CD4-positive, alpha-beta memory T cell (primary cell): ENCODE results near the gene NT5DC1. TPM values are rescaled to one million over a fixed set of nuclear protein-coding genes. Genes with fewer than 3 reads are reported as not detected.

Source experiments
- CTCF ChIA-PET: fragments of 350-600 bp; sonication (Branson Sonifier 250); formaldehyde crosslinking; loops from one replicate; lab custom pipeline; 2021; ENCODE audit warnings: inconsistent platforms; ENCODE audit not compliant: partially characterized antibody; lab: Charles Lee
- POLR2A ChIA-PET: fragments of 350-600 bp; sonication (Branson Sonifier 250); formaldehyde crosslinking; loops from one replicate; lab custom pipeline; 2021; ENCODE audit not compliant: partially characterized antibody; lab: Charles Lee
- DNase-seq, 5 donors: peaks; one replicate each; pipeline versions ENCODE4 v3.0.0 to v3.0.0-alpha.2; 2020 to 2022; ENCODE audit warnings: mixed read lengths in 1 of 5
- H3K27ac ChIP-seq: one replicate; pipeline ENCODE4 v1.7.0; 2013; ENCODE audit warnings: low read depth, low read length
- H3K27me3 ChIP-seq: 2 replicates; pipeline ENCODE4 v1.7.0; 2013; ENCODE audit warnings: mild to moderate bottlenecking, low read length, moderate library complexity; ENCODE audit not compliant: insufficient read depth
- H3K36me3 ChIP-seq: 2 replicates; pipeline ENCODE4 v1.7.0; 2013; ENCODE audit warnings: mild to moderate bottlenecking, low read length, moderate library complexity; ENCODE audit not compliant: insufficient read depth
- H3K4me1 ChIP-seq: 2 replicates; pipeline ENCODE4 v1.7.0; 2013; ENCODE audit warnings: mild to moderate bottlenecking, low read length, moderate library complexity; ENCODE audit not compliant: insufficient read depth
- H3K4me3 ChIP-seq, 2 donors: one replicate each; pipeline ENCODE4 v1.7.0; 2013; ENCODE audit warnings: low read length in 2 of 2, mild to moderate bottlenecking in 1 of 2
- H3K9me3 ChIP-seq, 2 donors: one replicate each; pipeline ENCODE4 v1.7.0; 2013; ENCODE audit warnings: low read length in 2 of 2, control low read depth in 1 of 2; ENCODE audit not compliant: control insufficient read depth in 1 of 2
- H3K27ac Mint-ChIP-seq, 7 donors: one replicate each; pipeline ENCODE4 v1.8.0; 2020 to 2021; ENCODE audit warnings: mixed read lengths in 7 of 7, mild to moderate bottlenecking in 6 of 7, inconsistent platforms in 3 of 7, moderate library complexity in 3 of 7
- H3K27me3 Mint-ChIP-seq, 2 donors: one replicate each; pipeline ENCODE4 v1.8.0; 2020 to 2021; ENCODE audit warnings: mixed read lengths in 2 of 2
- H3K36me3 Mint-ChIP-seq, 2 donors: one replicate each; pipeline ENCODE4 v1.8.0; 2020 to 2021; ENCODE audit warnings: mixed read lengths in 2 of 2, inconsistent platforms in 1 of 2, mild to moderate bottlenecking in 1 of 2
- H3K4me1 Mint-ChIP-seq, 4 donors: one replicate each; pipeline ENCODE4 v1.8.0; 2020 to 2021; ENCODE audit warnings: mixed read lengths in 4 of 4, mild to moderate bottlenecking in 1 of 4
- H3K4me3 Mint-ChIP-seq, 8 donors: one replicate each; pipeline ENCODE4 v1.8.0; 2020 to 2021; ENCODE audit warnings: mixed read lengths in 8 of 8, mild to moderate bottlenecking in 7 of 8, moderate library complexity in 6 of 8, inconsistent platforms in 3 of 8
- H3K9me3 Mint-ChIP-seq, 8 donors: one replicate each; pipeline ENCODE4 v1.8.0; 2020 to 2021; ENCODE audit warnings: mixed read lengths in 8 of 8, mild to moderate bottlenecking in 5 of 8, inconsistent platforms in 3 of 8, moderate library complexity in 1 of 8
- intact Hi-C: fragments of 100-400 bp; cut with micrococcal nuclease; formaldehyde crosslinking; loops from one replicate; pipeline ENCODE4 v1.15.1; 2023
- polyA plus RNA-seq, 2 donors: library from polyadenylated mRNA; unstranded; fragments of 300-500 nt; fragmentation: Illumina TruSeq; gene quantifications; one replicate each; pipeline ENCODE4 v1.2.3, GENCODE V29; 2021
- total RNA-seq, 2 experiments: library from RNA; stranded (reverse); gene quantifications; one replicate each; pipeline ENCODE4 v1.2.3, GENCODE V29; 2021

NT5DC1 gene
- total and polyA plus RNA-seq, 4 experiments from 2014 or later, result 50.5 to 78.4 (median 58.3) TPM

- Histone ChIP-seq H3K27ac (no peak overlapping the region), H3K4me3 (no peak overlapping the region), H3K27me3 (no peaks in the 10 kb centered on the region), H3K4me1 (no peaks in the 10 kb centered on the region), H3K36me3 (no peaks in the 10 kb centered on the region), H3K9me3 (no peaks in the 10 kb centered on the region)
- peaks cover 3 to 4% of the 10 kb centered on the region in 2 donors for H3K27me3 Mint-ChIP-seq
- no peaks in the 10 kb centered on the region for H3K9me3 Mint-ChIP-seq
- ChIA-PET CTCF (no interaction called here), POLR2A (no interaction called here)
- no peak for DNase-seq
- H3K36me3 Mint-ChIP-seq, result no peaks in the 10 kb centered on the region
- no peak overlapping the region for H3K4me3 Mint-ChIP-seq
- intact Hi-C loops, result no loop called here
- H3K27ac Mint-ChIP-seq, result no peak overlapping the region
- no peaks in the 10 kb centered on the region for H3K4me1 Mint-ChIP-seq
These were observed 38.2 kb upstream of the NT5DC1 start for GRCh38 chr6:116062496-116062895.

GRCh38 chr6:116064666-116065065 lies 36.0 kb upstream of the NT5DC1 start:
- Histone ChIP-seq H3K27me3 (no peaks in the 10 kb centered on the region), H3K36me3 (no peaks in the 10 kb centered on the region), H3K4me1 (no peaks in the 10 kb centered on the region), H3K9me3 (no peaks in the 10 kb centered on the region), H3K27ac (no peak overlapping the region), H3K4me3 (no peak overlapping the region)
- Mint-ChIP-seq H3K4me3 (no peak overlapping the region), H3K36me3 (no peaks in the 10 kb centered on the region), H3K27me3 (peaks cover 3 to 7% of the 10 kb centered on the region in 2 donors), H3K4me1 (no peaks in the 10 kb centered on the region), H3K27ac (peak overlapping the region in 1 of 7 donors; percentile 32), H3K9me3 (no peaks in the 10 kb centered on the region)
- CTCF ChIA-PET, result no interaction called here
- POLR2A ChIA-PET, result no interaction called here
- intact Hi-C loops, result no loop called here
- no peak for DNase-seq

GRCh38 chr6:116066789-116067188 lies 33.9 kb upstream of the NT5DC1 start:
- CTCF ChIA-PET, result no interaction called here
- H3K27ac Mint-ChIP-seq, result no peak overlapping the region

GRCh38 chr6:116070101-116070500 lies 30.6 kb upstream of the NT5DC1 start:
- no peaks in the 10 kb centered on the region for H3K36me3 Mint-ChIP-seq
- ChIA-PET CTCF (interaction anchor here (0.8 kb wide), 1 partner anchor 42 kb away, joined by 3 read pairs; no protein-coding TSS in a partner anchor), POLR2A (no interaction called here)
- peaks cover 0 to 4% (median under 1%) of the 10 kb centered on the region in 4 donors for H3K4me1 Mint-ChIP-seq
- Histone ChIP-seq H3K27ac (no peak overlapping the region), H3K4me1 (no peaks in the 10 kb centered on the region), H3K27me3 (no peaks in the 10 kb centered on the region), H3K4me3 (no peak overlapping the region), H3K36me3 (no peaks in the 10 kb centered on the region), H3K9me3 (no peaks in the 10 kb centered on the region)
- DNase-seq, result no peak
- no peak overlapping the region for H3K4me3 Mint-ChIP-seq
- peaks cover 0 to 4% of the 10 kb centered on the region in 2 donors for H3K27me3 Mint-ChIP-seq
- H3K27ac Mint-ChIP-seq, result no peak overlapping the region
- H3K9me3 Mint-ChIP-seq, result no peaks in the 10 kb centered on the region
- intact Hi-C loops, result no loop called here

More at GRCh38 chr6:116066789-116067188, 33.9 kb upstream of the NT5DC1 start:
- POLR2A ChIA-PET, result no interaction called here
- Histone ChIP-seq H3K4me1 (no peaks in the 10 kb centered on the region), H3K27ac (no peak overlapping the region), H3K4me3 (no peak overlapping the region), H3K27me3 (no peaks in the 10 kb centered on the region), H3K9me3 (no peaks in the 10 kb centered on the region), H3K36me3 (no peaks in the 10 kb centered on the region)
- no peaks in the 10 kb centered on the region for H3K4me1 Mint-ChIP-seq
- intact Hi-C loops, result no loop called here
- H3K36me3 Mint-ChIP-seq, result no peaks in the 10 kb centered on the region
- H3K27me3 Mint-ChIP-seq, result peaks cover 0 to 7% of the 10 kb centered on the region in 2 donors
- H3K4me3 Mint-ChIP-seq, result no peak overlapping the region
- DNase-seq, result no peak
- no peaks in the 10 kb centered on the region for H3K9me3 Mint-ChIP-seq

- POLR2A ChIA-PET, result no interaction called here
- intact Hi-C loops, result no loop called here
These were observed 29.9 kb upstream of the NT5DC1 start for GRCh38 chr6:116070616-116071389.

GRCh38 chr6:116072368-116072767 lies 28.3 kb upstream of the NT5DC1 start:
- Histone ChIP-seq H3K4me3 (no peak overlapping the region), H3K9me3 (no peaks in the 10 kb centered on the region), H3K27me3 (no peaks in the 10 kb centered on the region), H3K4me1 (no peaks in the 10 kb centered on the region), H3K36me3 (no peaks in the 10 kb centered on the region), H3K27ac (no peak overlapping the region)
- DNase-seq, result no peak
- POLR2A ChIA-PET, result no interaction called here
- CTCF ChIA-PET, result no interaction called here
- Mint-ChIP-seq H3K27me3 (peaks cover under 1 to 5% of the 10 kb centered on the region in 2 donors), H3K4me1 (peaks cover 0 to 4% (median under 1%) of the 10 kb centered on the region in 4 donors), H3K36me3 (no peaks in the 10 kb centered on the region), H3K9me3 (no peaks in the 10 kb centered on the region), H3K27ac (no peak overlapping the region), H3K4me3 (no peak overlapping the region)
- intact Hi-C loops, result no loop called here

More at GRCh38 chr6:116070616-116071389, 29.9 kb upstream of the NT5DC1 start:
- no peaks in the 10 kb centered on the region for H3K9me3 Mint-ChIP-seq
- CTCF ChIA-PET, result interaction anchor here (0.8 kb wide), 1 partner anchor 41 kb away, joined by 3 read pairs; no protein-coding TSS in a partner anchor
- Histone ChIP-seq H3K27me3 (no peaks in the 10 kb centered on the region), H3K9me3 (no peaks in the 10 kb centered on the region), H3K4me1 (no peaks in the 10 kb centered on the region), H3K4me3 (no peak overlapping the region), H3K36me3 (no peaks in the 10 kb centered on the region), H3K27ac (no peak overlapping the region)
- H3K27me3 Mint-ChIP-seq, result peaks cover 0 to 4% of the 10 kb centered on the region in 2 donors
- no peak overlapping the region for H3K27ac Mint-ChIP-seq
- H3K4me3 Mint-ChIP-seq, result no peak overlapping the region
- no peaks in the 10 kb centered on the region for H3K36me3 Mint-ChIP-seq
- peaks cover 0 to 4% (median under 1%) of the 10 kb centered on the region in 4 donors for H3K4me1 Mint-ChIP-seq
- DNase-seq, result no peak

GRCh38 chr6:116073765-116074440 lies 26.8 kb upstream of the NT5DC1 start:
- H3K27me3 Mint-ChIP-seq, result peaks cover 4 to 6% of the 10 kb centered on the region in 2 donors
- no peaks in the 10 kb centered on the region for H3K9me3 Mint-ChIP-seq
- H3K4me1 ChIP-seq, result no peaks in the 10 kb centered on the region
- no peaks in the 10 kb centered on the region for H3K9me3 ChIP-seq
- H3K27me3 ChIP-seq, result no peaks in the 10 kb centered on the region
- H3K27ac ChIP-seq, result no peak overlapping the region
- H3K36me3 ChIP-seq, result no peaks in the 10 kb centered on the region
- ChIA-PET CTCF (no interaction called here), POLR2A (no interaction called here)
- no peak overlapping the region for H3K4me3 Mint-ChIP-seq
- H3K4me3 ChIP-seq, result no peak overlapping the region
- intact Hi-C loops, result no loop called here
- no peaks in the 10 kb centered on the region for H3K36me3 Mint-ChIP-seq
- no peak for DNase-seq
- H3K4me1 Mint-ChIP-seq, result peaks cover 0 to 4% (median under 1%) of the 10 kb centered on the region in 4 donors
- H3K27ac Mint-ChIP-seq, result no peak overlapping the region
